ENCODE measurements around the gene TAT.

- TF ChIP-seq CTCF (conservative IDR thresholded peaks at IDR 0.05), result no peak
- TF ChIP-seq ZFX (IDR thresholded peaks at IDR 0.05), result no peak
These were observed 16.4 kb upstream of the TAT start for GRCh38 chr16:71593048-71593999.

Data from C4-2B (cell line).